Measurements from ENCODE around the gene PARP12.

The PARP12 gene

DNA sequence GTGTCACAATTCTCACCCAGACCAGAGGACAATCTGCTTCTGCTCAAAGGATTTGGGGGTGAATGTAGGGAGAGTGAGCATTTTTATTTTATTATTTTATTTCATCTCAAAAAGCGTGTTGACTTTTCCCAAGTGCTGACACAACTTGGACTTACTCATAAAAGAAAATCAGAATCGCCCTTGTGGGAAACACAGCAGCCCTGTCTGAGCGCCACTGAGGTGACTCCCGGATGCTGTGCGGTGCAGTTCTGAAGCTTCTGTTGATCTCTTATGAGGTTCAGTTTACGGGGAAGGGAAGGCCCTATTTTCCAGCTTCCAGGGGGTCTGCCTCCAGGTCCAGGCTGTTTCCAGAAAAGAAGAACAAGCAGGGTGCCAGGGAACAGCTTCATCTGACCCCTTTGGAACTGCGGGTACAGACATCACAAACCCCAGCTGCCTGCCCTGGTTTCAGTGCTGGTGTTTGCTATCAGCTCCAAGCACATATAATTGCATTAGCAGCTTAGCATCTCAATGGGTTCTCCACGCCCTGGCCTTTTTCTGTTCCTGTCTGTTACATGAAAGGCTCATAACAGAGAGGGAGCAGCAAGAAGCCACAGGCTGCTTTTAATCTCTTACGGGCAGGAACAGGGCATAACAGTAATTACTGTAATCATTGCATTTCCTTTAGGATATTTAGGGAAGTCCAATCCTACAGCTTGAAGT, 52.4 kb downstream of the PARP12 start:
- Histone ChIP-seq H3K27me3 (replicated peaks; ENCODE audit: control insufficient read depth, insufficient read depth, low read length) (no peaks in the 10 kb centered on the region), H3K4me3 (replicated peaks; ENCODE audit: low read depth, low read length) (no peak overlapping the region), H3K36me3 (ENCODE audit: control insufficient read depth, insufficient read depth, low read length) (no peaks in the 10 kb centered on the region)
- TF ChIP-seq, protein P1, sequence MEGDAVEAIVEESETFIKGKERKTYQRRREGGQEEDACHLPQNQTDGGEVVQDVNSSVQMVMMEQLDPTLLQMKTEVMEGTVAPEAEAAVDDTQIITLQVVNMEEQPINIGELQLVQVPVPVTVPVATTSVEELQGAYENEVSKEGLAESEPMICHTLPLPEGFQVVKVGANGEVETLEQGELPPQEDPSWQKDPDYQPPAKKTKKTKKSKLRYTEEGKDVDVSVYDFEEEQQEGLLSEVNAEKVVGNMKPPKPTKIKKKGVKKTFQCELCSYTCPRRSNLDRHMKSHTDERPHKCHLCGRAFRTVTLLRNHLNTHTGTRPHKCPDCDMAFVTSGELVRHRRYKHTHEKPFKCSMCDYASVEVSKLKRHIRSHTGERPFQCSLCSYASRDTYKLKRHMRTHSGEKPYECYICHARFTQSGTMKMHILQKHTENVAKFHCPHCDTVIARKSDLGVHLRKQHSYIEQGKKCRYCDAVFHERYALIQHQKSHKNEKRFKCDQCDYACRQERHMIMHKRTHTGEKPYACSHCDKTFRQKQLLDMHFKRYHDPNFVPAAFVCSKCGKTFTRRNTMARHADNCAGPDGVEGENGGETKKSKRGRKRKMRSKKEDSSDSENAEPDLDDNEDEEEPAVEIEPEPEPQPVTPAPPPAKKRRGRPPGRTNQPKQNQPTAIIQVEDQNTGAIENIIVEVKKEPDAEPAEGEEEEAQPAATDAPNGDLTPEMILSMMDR (IDR thresholded peaks at IDR 0.05; ENCODE audit: insufficient read depth, low read length, poor library complexity, severe bottlenecking), result no peak
- no peak for DNase-seq (ENCODE audit: extremely low read depth, insufficient read length)

DNA sequence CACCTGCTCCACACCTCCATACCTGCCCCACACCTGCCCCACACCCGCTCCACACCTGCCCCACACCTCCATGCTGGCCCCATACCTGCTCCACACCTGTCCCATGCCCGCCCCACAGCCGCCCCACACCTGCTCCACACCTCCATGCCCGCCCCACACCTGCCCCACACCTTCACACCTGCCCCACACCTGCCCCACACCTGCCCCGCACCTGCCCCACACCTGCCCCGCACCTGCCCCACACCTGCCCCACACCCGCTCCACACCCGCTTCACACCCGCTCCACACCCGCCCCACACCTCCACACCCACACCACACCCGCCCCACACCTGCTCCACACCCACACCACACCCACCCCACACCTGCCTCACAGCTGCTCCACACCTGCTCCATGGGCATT, 53.0 kb downstream of the PARP12 start:
- H3K27me3 ChIP-seq (replicated peaks; ENCODE audit: control insufficient read depth, insufficient read depth, low read length), result no peaks in the 10 kb centered on the region
- H3K4me3 ChIP-seq (replicated peaks; ENCODE audit: low read depth, low read length), result no peak overlapping the region
- H3K36me3 ChIP-seq (ENCODE audit: control insufficient read depth, insufficient read depth, low read length), result no peaks in the 10 kb centered on the region
- TF ChIP-seq, protein P1 (IDR thresholded peaks at IDR 0.05; ENCODE audit: insufficient read depth, low read length, poor library complexity, severe bottlenecking), result no peak
- no peak for DNase-seq (ENCODE audit: extremely low read depth, insufficient read length)

DNA sequence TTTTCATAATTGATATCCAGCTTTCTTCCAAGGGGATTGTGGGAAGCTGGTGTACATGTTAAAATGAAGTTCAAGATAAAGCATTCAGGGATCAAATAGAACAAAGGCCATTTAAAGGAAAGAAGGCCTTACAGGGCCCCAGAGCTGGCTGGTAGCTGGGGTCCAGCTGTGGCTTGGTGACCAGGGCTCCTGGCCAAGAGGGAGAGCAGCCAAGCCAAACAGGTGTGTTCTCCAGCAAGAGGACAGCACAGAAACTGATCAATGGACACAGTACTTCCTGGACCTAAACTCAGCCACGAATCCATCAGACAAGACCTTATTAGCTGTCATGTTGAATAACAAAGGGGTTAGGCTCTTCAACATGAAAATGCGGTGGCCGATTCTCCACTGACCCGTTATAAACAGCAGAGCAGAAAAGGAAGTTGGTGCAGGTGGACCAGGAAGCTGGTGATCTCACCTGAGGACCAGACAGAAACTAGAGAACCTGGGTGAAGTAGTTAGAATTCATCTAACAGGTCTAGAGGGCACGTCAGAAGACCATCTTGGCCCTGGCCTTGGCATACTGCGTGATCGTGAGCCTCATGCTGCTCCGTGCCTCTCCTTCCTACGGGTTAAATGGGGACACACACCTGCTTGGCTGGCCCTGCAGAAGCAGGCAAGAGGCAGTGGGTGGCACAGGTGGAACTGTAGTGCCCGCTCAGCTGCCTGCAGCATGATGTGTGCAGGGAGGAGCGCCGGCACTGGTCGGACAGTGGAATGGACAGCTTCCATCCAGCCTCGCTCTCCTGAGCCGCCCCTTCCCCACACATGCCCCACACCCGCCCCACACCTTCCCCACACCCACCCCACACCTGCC, 53.8 kb downstream of the PARP12 start:
- no peak overlapping the region for H3K4me3 ChIP-seq (replicated peaks; ENCODE audit: low read depth, low read length)
- TF ChIP-seq, protein P1 (IDR thresholded peaks at IDR 0.05; ENCODE audit: insufficient read depth, low read length, poor library complexity, severe bottlenecking), result no peak
- no peak for DNase-seq (ENCODE audit: extremely low read depth, insufficient read length)
- no peaks in the 10 kb centered on the region for H3K27me3 ChIP-seq (replicated peaks; ENCODE audit: control insufficient read depth, insufficient read depth, low read length)
- H3K36me3 ChIP-seq (ENCODE audit: control insufficient read depth, insufficient read depth, low read length), result no peaks in the 10 kb centered on the region

DNA sequence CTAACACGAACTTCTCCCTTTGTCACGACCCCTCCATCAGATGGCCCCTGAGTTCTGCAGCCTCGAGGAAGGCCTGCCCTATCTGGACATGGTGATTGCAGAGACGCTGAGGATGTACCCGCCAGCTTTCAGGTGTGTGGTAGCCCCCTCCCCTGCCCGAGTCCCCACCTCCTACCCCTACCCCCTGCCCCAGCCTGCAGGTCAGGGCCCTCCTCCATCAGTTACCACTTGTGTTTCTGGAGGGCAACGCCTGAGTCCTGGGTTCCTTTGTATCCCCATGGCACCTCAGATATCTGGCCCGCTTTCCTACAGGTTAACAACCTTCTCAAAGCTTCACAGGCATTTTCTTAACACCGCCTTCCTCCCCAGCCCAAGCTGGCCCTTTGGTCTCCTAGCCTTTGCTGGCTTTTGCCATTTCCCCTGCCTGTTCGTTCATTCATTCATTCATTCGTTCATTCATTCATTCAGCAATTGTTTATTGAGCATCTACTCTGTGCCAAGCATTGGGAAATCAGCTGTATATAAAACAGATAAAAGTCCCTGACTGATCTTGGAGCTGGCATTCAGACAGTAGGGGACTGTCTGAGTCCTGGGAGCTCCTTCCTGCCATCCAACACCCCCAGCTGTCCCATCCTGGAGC, 55.6 kb downstream of the PARP12 start:
- DNase-seq (ENCODE audit: extremely low read depth, insufficient read length), result no peak
- Histone ChIP-seq H3K36me3 (ENCODE audit: control insufficient read depth, insufficient read depth, low read length) (no peaks in the 10 kb centered on the region), H3K4me3 (replicated peaks; ENCODE audit: low read depth, low read length) (no peak overlapping the region), H3K27me3 (replicated peaks; ENCODE audit: control insufficient read depth, insufficient read depth, low read length) (no peaks in the 10 kb centered on the region)
- TF ChIP-seq, protein P1 (IDR thresholded peaks at IDR 0.05; ENCODE audit: insufficient read depth, low read length, poor library complexity, severe bottlenecking), result no peak

DNA sequence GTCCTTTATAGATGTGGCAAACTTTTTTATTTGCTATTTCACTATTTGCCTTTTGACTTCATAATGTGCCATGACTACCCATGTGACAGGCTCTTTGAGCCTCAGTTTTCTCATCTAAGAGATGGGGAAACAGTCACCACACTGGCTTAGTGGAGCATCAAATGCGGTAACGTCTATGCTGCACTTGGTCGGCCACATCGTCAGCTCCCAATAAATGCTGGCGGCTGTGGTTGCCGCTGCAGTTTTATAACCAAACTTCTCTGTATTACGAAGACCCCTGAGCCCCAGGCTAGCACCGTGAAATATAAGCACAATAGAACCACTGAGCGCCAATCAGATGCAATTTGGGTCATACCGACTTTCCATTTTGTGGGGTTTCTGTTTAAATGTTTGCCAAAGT, 56.2 kb downstream of the PARP12 start:
- no peak overlapping the region for H3K4me3 ChIP-seq (replicated peaks; ENCODE audit: low read depth, low read length)
- TF ChIP-seq, protein P1 (IDR thresholded peaks at IDR 0.05; ENCODE audit: insufficient read depth, low read length, poor library complexity, severe bottlenecking), result no peak
- no peaks in the 10 kb centered on the region for H3K27me3 ChIP-seq (replicated peaks; ENCODE audit: control insufficient read depth, insufficient read depth, low read length)
- H3K36me3 ChIP-seq (ENCODE audit: control insufficient read depth, insufficient read depth, low read length), result no peaks in the 10 kb centered on the region
- no peak for DNase-seq (ENCODE audit: extremely low read depth, insufficient read length)
